Stimulated activated CD8-positive, alpha-beta memory T cell treated with anti-CD3 and anti-CD28 coated beads, Interleukin-12 subunit alpha, Interleukin-12 subunit beta, amount 100 ng/mL, for 4 hours (primary cell): ENCODE results near the gene NDE1.
"Not testable (repeated sequence)": the region's sequence is repeated elsewhere in the genome, so short reads cannot be mapped to it uniquely, and the experiment has no call there.

Experiments
- DNase-seq: peaks from one replicate; pipeline ENCODE4 v3.0.0-alpha.2; 2020; ENCODE audit warnings: low read depth

Gene NDE1

GRCh38 chr16:15621456-15621855 lies 28.6 kb upstream of the NDE1 start:
- DNase-seq = no peak

GRCh38 chr16:15621889-15622288 lies 28.2 kb upstream of the NDE1 start:
- DNase-seq = no peak

DNA sequence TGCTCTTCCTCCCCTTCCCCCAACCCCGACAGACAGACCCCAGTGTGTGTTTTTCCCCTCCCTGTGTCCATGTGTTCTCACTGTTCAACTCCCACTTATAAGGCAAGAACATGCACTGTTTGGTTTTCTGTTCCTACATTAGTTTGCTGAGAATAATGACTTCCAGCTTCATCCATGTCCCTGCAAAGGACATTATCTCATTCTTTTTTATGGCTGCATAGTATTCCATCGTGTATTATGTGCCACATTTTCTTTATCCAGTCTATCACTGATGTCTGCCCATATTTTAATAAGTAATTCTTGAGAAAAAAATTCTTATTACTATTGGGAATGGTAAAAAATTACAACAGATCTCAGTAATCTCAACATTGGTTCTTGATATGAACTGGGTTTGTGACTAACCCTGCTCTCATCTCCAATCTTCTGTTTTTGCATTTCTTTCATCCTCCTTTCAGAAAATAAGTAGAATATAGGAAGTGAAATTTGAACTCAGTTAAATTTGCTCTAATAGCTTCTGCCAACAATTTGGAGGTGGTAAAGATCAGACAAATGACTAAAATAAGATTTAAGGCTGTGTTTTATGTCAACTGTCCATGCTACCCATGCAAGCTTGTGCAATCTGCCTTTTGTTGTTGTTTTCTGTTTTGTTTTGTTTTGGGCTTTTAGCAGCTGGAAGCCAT lies 18.2 kb upstream of the NDE1 start:
- no peak for DNase-seq

DNA sequence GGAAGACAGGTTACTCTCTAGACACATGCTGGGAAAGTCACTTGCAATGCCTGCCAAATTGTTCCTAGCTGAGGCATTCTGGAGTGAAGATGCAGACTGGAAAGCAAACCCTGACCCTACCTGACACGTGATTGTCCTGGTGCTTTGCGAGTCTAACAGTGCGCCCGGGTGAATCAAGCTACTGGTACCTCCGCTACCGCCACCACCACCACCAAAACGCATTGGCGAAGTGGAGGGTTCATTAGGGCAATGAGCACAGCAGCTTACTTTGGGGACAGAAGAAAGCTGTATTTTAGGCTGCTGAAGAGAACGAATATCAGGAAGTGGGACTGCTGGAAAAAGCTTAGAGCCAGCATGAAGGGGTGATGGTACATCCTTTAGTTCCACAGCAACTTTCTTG lies 14.1 kb upstream of the NDE1 start:
- no peak for DNase-seq

- no peak for DNase-seq
Observed at GRCh38 chr16:15636392-15636873, 13.6 kb upstream of the NDE1 start.

- DNase-seq = no peak
Observed at GRCh38 chr16:15639061-15639568, 10.9 kb upstream of the NDE1 start.

DNA sequence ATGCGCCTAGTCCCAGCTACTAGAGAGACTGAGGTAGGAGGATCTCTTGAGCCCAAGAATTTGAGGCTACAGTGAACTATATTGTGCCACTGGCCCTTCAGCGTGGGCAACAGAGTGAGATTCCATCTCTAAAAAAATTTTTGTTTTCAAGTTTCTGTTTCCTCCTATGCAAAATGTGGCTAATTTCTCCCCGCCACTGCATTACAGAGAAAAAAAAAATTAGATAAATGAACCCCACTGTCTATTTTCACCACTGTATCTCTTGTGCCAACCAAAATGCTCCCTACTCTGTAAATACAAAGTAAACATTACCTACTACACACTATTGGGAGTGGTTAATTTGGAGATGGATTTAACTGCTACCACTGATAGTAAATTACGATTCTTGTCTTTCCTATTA lies 9.1 kb upstream of the NDE1 start:
- no peak for DNase-seq

DNA sequence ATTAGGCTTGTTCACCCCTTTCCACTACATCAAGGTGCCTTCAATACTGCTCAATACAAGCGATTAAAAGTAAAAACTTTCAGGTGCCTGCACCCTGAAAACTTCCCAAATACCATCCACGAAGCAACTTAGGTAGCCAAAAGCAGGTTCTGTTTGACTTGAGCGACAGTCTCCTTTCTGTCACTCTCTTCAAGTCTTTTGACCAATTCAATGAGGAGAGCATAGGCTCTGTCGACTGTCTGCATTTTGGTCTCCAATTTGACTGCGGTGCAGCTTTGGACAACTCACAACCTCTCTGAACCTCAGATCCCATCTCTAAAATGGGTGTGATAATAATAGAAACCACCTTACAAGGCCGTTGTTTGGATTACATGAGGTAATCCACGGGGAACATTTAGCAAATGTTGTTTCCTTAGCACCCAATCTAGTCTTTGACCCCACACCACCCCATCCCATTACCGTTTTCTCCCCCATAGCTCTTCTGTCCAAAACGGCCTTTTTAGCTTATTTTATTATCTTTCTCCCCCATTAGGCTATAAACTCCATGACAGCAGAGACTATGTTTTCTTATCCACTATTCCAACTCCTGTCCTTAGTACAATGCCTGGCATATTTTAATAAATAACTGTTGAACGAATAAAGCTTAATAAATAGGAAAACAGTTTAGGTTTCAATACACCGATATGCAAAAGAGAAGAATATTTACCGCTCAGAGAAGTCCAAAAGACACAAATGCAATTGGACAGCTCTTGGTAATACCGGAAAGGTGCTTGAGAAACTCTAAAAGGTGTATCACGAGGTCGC lies 8.1 kb upstream of the NDE1 start:
- no peak for DNase-seq

DNA sequence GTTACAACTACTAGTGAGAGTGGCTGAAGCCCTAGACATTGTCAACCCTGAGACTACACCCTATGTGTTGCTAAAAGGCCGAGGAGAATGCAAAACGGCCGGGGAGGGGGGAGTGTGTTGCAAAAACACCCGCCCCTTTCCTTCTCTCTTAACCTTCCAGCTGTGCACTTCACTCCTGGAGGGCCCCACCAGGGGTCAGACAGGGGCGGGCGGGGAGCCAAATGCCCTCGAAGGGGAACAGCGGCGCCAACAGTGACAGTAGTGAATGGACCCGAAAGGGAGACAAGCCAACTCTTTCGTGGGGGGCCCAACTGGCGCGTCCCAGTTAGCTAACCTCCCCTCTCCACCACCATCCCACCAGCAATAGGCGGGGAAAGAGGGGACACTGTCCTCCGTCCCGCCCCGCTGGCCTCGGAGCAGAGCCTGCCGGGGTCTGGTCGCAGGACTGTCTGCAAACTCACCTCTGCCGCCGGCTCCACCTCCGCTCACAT lies 7.4 kb upstream of the NDE1 start:
- DNase-seq = peak; percentile 56

DNA sequence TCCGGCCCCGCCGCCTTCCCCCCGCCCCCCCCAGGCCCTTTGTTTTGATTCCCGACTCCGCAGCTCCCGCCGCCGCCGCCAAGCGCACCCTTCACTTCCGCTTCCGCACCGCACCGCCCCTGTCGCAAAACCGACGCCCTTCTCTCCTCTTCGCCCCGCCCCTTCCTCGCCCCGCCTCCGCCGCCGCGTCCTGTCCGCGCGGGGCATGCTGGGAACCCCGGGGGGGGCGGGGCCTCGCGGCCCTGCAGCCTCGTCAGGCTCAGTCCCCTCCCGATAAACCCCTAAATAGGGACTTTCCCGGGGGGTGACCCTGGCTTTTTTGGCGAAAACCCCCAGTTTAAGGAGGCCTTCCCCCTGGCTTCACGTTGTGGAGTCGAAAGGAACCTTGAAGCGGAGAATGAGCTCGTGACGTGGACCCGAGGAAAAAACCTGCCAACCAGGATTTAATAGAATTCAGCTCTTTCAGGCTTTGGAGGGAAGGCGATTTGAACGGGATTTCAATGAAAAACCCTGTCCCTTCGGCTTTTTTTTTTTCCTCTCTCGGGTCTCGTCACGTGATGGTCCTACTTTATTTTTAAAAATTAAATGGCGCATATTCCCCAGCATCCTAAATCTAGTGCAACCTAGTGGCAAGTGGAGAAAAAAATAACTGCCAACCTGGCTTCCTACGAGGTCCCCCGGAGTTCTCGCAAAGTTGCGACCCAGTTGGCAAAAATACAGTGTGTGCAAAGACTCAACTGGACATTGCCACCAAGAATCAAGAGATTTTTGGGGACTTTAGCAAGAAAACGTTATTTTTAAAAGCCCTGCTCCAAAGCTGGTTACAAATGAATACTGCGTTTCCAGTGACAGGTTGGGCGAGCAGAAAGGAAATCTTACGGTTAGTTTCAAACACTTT lies 6.7 kb upstream of the NDE1 start, which contains the start of gene MARF1:
TSS of gene MARF1 (minus strand) at position 107 of the 898 bp plus-strand sequence. CDS start 3,921 bp downstream, outside the sequence.
- peak; percentile 99 for DNase-seq

DNA sequence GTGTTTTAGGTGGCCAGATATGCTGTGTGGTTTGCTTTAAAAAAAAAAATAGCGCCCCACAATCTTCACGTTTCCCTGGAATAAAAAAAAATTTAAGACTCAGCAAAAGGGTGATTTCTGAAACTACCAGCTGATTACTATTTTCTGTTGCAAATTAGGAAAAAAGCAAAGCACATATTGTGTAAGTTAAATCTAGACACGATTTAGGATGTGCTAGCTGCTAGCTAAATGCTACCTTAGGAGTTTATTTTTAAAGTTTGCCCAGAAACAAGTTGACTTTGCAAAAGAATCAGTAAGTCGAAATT lies 6.1 kb upstream of the NDE1 start:
- DNase-seq = no peak

DNA sequence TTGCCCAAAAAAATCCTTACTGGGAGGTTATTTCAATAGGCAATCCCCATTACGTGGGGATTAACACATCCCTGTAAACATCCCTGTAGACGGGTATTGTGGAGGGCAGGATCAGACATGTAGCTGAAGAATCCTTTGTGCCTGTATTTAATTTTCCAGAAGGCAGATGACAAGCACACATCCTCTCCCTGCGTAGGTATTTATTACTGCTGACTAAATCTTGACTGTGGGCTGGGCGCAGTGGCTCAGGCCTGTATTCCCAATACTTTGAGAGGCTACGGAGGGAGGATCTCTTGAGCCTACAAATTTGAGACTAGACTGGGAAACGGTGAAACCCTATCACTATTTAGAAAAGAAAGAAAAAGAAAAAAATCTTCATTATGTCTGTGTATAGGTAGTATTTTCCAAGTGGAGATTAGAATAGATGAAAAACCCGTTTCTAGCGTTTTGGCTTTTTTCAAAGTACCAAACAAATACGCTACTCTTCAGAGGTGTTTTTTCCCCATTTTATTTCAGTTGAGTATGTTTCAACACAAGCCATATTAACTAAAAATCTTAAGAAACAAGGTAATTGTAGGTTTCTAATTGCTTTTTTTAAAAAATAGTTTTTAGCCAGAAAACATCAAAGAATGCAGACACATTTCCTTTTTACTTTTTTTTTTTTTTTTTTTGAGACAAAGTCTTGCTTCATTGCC lies 5.6 kb upstream of the NDE1 start:
- DNase-seq = no peak

- DNase-seq = not testable (repeated sequence)
Observed at GRCh38 chr16:15644962-15645465, 5.0 kb upstream of the NDE1 start.

GRCh38 chr16:15646557-15647293 lies 3.3 kb upstream of the NDE1 start:
- DNase-seq = not testable (repeated sequence)

DNA sequence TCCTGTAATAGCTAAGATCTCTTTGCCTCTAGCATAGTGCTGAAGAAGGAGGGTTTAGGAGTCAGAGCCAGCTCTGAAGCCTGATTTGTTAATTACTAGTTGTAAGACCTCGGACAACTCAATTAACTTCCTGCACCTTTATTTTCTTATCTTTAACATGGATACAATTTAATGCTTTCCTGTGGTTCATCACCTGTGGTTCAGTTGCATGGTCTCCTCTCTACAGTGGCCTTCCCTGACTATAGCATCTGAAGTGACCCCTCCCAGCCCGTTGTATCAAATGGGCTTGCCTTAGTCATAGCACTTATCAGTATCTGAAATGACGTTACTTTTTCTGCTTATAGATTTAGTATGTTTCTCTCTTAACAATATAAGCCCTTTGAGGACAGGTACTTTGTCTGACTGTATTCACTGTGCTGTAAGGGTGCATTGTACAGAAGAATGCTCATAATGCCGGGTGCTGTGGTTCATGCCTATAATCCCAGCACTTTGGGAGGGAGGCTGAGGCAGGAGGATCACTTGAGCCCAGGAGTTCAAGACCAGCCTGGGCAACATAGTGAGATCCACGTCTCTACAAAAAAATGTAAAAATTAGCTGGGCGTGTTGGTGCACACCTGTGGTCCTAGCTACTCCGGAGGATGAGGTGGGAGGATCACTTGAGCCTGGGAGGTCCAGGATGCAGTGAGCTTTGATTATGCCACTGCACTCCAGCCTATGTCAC lies 2.6 kb upstream of the NDE1 start:
- no peak for DNase-seq

DNA sequence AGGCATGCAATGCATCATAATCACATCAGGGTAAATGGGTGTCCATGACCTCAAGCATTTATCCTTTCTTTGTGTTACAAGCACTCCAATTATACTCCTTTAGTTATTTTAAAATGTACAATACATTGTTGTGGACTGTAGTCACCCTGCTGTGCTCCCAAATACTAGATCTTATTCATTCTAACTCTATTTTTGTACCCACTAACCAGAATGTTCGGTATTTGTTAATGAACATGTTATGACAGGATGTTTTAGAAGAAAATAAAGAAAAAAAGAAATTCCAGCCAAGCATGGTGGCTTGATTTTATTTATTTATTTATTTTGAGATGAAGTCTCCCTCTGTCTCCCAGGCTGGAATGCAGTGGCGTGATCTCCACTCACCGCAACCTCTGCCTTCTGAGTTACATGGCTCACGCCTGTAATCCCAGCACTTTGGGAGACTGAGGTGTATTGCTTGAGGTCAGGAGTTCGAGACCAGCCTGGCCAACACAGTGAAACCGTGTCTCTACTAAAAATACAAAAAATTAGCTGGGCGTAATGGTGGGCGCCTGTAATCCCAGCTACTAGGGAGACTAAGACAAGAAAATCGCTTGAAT lies 1.8 kb upstream of the NDE1 start:
- DNase-seq = no peak

- not testable (repeated sequence) for DNase-seq
Observed at GRCh38 chr16:15649311-15649710, 734 bp upstream of the NDE1 start.

DNA sequence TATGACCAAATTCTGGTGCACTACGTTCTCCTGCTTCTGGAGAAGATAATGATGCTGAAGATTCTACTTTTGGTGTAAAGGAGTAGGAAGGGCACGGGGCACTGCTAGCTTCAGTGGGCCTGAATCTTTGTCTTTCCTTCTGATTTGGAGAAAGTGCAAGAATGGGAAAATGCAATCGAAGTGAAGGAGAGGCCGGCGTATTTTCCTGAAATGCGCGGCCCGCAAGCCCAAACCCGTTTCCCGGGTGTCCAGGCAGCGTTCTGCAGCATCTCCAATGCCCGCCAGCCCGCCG lies 372 bp upstream of the NDE1 start:
- DNase-seq = no peak

DNA sequence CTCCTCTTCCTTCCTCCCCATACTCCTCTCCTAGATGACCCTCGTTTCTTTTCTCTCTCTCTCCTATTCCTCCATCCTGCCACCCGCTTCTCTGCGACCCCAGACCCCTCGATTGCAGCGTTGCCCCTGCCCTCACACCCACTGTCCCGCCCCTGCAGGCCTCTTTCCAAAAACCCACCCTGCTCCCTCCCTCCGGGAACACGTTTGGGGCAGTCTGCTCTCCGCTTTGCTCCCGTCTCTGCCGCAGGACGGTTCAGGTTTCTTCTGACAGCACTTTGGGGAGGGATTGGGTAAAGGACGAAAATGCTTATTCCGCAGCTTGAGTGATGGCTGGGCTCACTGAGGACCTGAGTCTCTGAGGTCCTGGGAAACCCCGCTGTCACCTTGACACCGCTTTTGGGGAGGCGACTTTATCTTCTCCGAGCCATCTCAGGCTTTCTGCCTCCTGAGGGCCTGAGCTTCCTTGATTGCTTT lies 690 bp downstream of the NDE1 start:
- DNase-seq = peak; percentile 8
